DND-41 (cell line): ENCODE results near the gene SLC27A1.

Experiments used
- ATAC-seq: fragments of 200-7000 bp; cut with Tn5 transposase; 3 replicates; pipeline ENCODE4 v1.9.1; 2021; ENCODE audit warnings: low read depth; ENCODE audit not compliant: insufficient read depth
- DNase-seq: peaks from one replicate; pipeline ENCODE4 v3.0.0-alpha.2; 2020
- H2AFZ ChIP-seq: 2 replicates; pipeline ENCODE4 v1.6.0; 2012; ENCODE audit warnings: low read depth, low read length
- H3K27ac ChIP-seq: 2 replicates; pipeline ENCODE4 v1.5.1; 2012; ENCODE audit warnings: low read length, inconsistent platforms
- H3K27me3 ChIP-seq: fragments of 200-600 bp; sonication (generic); 2 replicates; pipeline ENCODE4 v1.6.0; 2012; ENCODE audit warnings: low read length, mild to moderate bottlenecking, inconsistent platforms; ENCODE audit not compliant: insufficient read depth, poor library complexity
- H3K36me3 ChIP-seq: 2 replicates; pipeline ENCODE4 v1.5.1; 2012; ENCODE audit warnings: low read length, inconsistent platforms; ENCODE audit not compliant: insufficient read depth
- H3K4me1 ChIP-seq: 2 replicates; pipeline ENCODE4 v1.5.1; 2012; ENCODE audit warnings: mild to moderate bottlenecking, low read length; ENCODE audit not compliant: insufficient read depth
- H3K4me2 ChIP-seq: 2 replicates; pipeline ENCODE4 v1.6.0; 2012; ENCODE audit warnings: mild to moderate bottlenecking, moderate library complexity, low read length, inconsistent platforms; ENCODE audit not compliant: insufficient read depth
- H3K4me3 ChIP-seq, 2 experiments: fragments of 200-600 bp in 1 of 2; shearing (Covaris generic) in 1 of 2; 2 replicates each; pipeline ENCODE4 v1.5.1; 2012 to 2016; ENCODE audit warnings: inconsistent platforms in 2 of 2, low read length in 2 of 2, mild to moderate bottlenecking in 2 of 2, low read depth in 1 of 2, moderate library complexity in 1 of 2
- H3K79me2 ChIP-seq: 2 replicates; pipeline ENCODE4 v1.6.0; 2012; ENCODE audit warnings: low read length, inconsistent platforms; ENCODE audit not compliant: insufficient read depth
- H3K9ac ChIP-seq: 2 replicates; pipeline ENCODE4 v1.6.0; 2012; ENCODE audit warnings: low read depth, mild to moderate bottlenecking, inconsistent platforms, low read length, moderate library complexity
- H3K9me3 ChIP-seq: 2 replicates; pipeline ENCODE4 v1.5.1; 2012; ENCODE audit warnings: low read length, moderate library complexity, mild to moderate bottlenecking, inconsistent platforms; ENCODE audit not compliant: insufficient read depth, severe bottlenecking
- H4K20me1 ChIP-seq: 2 replicates; pipeline ENCODE4 v1.6.0; 2012; ENCODE audit warnings: low read length; ENCODE audit not compliant: insufficient read depth
- EZH2 ChIP-seq: IDR thresholded peaks from 3 replicates; pipeline ENCODE4 v1.6.1; 2012; ENCODE audit warnings: borderline replicate concordance, low read depth, mild to moderate bottlenecking, moderate library complexity, low read length, inconsistent platforms; ENCODE audit not compliant: severe bottlenecking
- TF ChIP-seq, protein P1 (sequence below): IDR thresholded peaks from 2 replicates; pipeline ENCODE4 v1.5.1; 2012; ENCODE audit warnings: borderline replicate concordance, low read length, moderate library complexity, mild to moderate bottlenecking; ENCODE audit not compliant: poor library complexity, severe bottlenecking; ENCODE audit errors: extremely low read depth

Gene SLC27A1

DNA sequence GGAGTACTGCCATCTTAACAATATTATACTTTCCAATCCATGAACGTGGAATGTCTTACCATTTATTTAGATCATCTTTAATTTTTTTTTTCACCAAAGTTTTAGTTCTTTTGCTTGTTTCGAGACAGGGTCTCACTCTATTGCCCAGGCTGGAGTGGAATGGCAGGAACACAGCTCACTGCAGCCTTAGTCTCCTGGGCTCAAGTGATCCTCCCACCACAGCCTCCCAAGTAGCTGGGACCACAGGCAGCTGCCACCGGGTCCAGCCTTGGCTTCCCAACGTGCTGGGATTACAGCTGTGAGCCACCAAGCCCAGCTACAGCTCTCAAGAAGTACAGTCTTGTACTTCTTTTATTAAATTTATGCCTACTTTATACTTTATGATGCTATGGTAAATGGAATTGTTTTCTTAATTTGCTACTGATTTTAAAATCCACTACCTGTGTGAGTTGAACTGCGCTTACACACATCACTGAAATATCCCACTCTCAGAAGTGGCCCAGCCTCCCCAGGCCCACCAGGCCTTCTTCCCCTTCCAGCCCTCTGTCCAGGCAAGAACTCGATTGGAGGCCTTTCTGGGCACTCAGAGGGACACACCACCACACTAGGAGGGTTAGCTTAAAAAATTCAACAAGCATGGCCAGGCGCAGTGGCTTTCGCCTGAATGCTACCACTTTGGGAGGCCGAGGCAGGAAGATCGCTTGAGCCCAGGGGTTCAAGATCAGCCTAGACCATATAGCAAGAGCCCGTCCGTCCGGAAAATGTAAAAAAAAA lies 40.1 kb downstream of the SLC27A1 start:
- peak overlapping the region; percentile 33 to 95; a peak in 3 of 4 replicates for H3K4me3 ChIP-seq
- no peaks in the 10 kb centered on the region for H3K27me3 ChIP-seq
- H4K20me1 ChIP-seq, result peaks cover 11% of the 10 kb centered on the region
- H3K36me3 ChIP-seq, result peaks cover 14% of the 10 kb centered on the region
- ATAC-seq (no peak), DNase-seq (peak; percentile 23)
- peak overlapping the region; percentile 87 for H3K4me2 ChIP-seq
- peak overlapping the region; percentile 97 for H2AFZ ChIP-seq
- H3K9ac ChIP-seq, result peak overlapping the region; percentile 100
- TF ChIP-seq EZH2, result no peak
- TF ChIP-seq, protein P1, sequence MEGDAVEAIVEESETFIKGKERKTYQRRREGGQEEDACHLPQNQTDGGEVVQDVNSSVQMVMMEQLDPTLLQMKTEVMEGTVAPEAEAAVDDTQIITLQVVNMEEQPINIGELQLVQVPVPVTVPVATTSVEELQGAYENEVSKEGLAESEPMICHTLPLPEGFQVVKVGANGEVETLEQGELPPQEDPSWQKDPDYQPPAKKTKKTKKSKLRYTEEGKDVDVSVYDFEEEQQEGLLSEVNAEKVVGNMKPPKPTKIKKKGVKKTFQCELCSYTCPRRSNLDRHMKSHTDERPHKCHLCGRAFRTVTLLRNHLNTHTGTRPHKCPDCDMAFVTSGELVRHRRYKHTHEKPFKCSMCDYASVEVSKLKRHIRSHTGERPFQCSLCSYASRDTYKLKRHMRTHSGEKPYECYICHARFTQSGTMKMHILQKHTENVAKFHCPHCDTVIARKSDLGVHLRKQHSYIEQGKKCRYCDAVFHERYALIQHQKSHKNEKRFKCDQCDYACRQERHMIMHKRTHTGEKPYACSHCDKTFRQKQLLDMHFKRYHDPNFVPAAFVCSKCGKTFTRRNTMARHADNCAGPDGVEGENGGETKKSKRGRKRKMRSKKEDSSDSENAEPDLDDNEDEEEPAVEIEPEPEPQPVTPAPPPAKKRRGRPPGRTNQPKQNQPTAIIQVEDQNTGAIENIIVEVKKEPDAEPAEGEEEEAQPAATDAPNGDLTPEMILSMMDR, result no peak
- peaks cover 31% of the 10 kb centered on the region for H3K4me1 ChIP-seq
- no peaks in the 10 kb centered on the region for H3K9me3 ChIP-seq
- peak overlapping the region; percentile 99 for H3K27ac ChIP-seq
- peaks cover 80% of the 10 kb centered on the region for H3K79me2 ChIP-seq

GRCh38 chr19:17511724-17512573 lies 41.6 kb downstream of the SLC27A1 start:
- Histone ChIP-seq H3K4me2 (peak overlapping the region; percentile 87), H3K79me2 (peaks cover 70% of the 10 kb centered on the region), H3K9me3 (no peaks in the 10 kb centered on the region), H3K27me3 (no peaks in the 10 kb centered on the region), H3K27ac (peak overlapping the region; percentile 99), H3K36me3 (peaks cover 29% of the 10 kb centered on the region), H3K4me3 (peak overlapping the region; percentile 33 to 95), H4K20me1 (peaks cover 11% of the 10 kb centered on the region), H2AFZ (peak overlapping the region; percentile 97), H3K4me1 (peaks cover 31% of the 10 kb centered on the region), H3K9ac (peak overlapping the region; percentile 100)
- TF ChIP-seq, protein P1, result peak; percentile 51
- no peak for TF ChIP-seq EZH2
- ATAC-seq, result peak; percentile 69
- peak; percentile 92 for DNase-seq

GRCh38 chr19:17512574-17512939 lies 42.2 kb downstream of the SLC27A1 start:
- H3K27me3 ChIP-seq, result no peaks in the 10 kb centered on the region
- peaks cover 6% of the 10 kb centered on the region for H3K9me3 ChIP-seq
- DNase-seq (no peak), ATAC-seq (no peak)
- peak overlapping the region; percentile 33 to 95; a peak in 3 of 4 replicates for H3K4me3 ChIP-seq
- H3K4me1 ChIP-seq, result peaks cover 31% of the 10 kb centered on the region
- H3K36me3 ChIP-seq, result peaks cover 35% of the 10 kb centered on the region
- TF ChIP-seq EZH2, result no peak
- TF ChIP-seq, protein P1, result no peak
- peaks cover 68% of the 10 kb centered on the region for H3K79me2 ChIP-seq
- peak overlapping the region; percentile 87 for H3K4me2 ChIP-seq
- H2AFZ ChIP-seq, result peak overlapping the region; percentile 97
- peak overlapping the region; percentile 99 for H3K27ac ChIP-seq
- peaks cover 11% of the 10 kb centered on the region for H4K20me1 ChIP-seq
- peak overlapping the region; percentile 100 for H3K9ac ChIP-seq
